ENCODE data around the gene BDKRB2. TPM values are rescaled to one million over a fixed set of nuclear protein-coding genes. Genes with fewer than 3 reads are reported as not detected.
A peak's percentile ranks its signal among the peaks of the same experiment; 100 is the strongest.

The BDKRB2 gene
- total and polyA plus RNA-seq, 2 donors (not counting 1 experiment from before 2014, with no cell fraction given): 24.0 to 91.5 TPM

DNA sequence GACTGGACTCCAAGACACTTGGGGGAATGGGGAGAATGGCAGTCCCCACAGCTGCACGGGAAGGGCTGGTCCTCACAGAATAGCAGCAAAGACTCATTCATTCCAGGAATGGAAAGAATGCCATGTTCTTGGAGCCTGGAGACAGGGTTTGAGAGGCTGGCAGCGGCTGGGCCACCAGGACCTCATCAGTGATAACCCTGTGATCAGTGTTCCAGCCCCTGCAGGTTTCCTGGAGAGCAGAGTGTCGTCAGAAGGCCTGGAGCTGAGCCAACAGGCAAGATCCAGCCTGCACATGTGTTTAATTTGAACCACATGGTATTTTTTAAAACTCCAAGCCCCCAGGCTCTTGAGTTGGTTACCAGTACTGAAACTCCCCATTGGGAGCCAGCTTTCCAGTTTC lies 62.7 kb downstream of the BDKRB2 start:
- peak overlapping the region; percentile 43 for H3K27ac ChIP-seq (ENCODE audit: insufficient read depth, low read length)
- DNase-seq (ENCODE audit: low read depth in 2 of 2): peak; percentile 70 to 82
- no peak overlapping the region for H3K4me2 ChIP-seq (ENCODE audit: extremely low read depth, insufficient read depth, low read length)

DNA sequence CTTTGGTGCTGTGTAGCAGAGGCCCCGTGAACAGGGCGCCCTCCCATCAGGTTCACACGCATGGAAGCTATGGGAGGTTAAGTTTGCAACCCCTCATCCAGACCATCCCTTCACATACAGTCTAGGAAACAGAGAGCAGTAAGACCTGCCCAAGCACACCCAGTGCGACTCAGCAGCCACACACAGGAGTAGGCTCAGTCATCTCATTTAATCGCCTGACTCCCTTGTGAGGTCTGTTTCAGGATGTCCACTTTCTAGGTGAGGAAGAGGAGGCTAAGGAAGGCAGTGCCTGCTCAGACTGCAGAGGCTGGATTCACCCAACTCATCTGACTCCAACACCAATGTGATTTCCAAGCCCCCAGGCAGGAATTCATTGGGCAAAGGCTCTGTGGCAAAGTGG lies 63.3 kb downstream of the BDKRB2 start:
- Histone ChIP-seq H3K9me3 (ENCODE audit: control insufficient read depth, insufficient read depth, low read depth, low read length) (peaks cover 1% of the 10 kb centered on the region), H3K4me1 (ENCODE audit: control insufficient read depth, extremely low read depth, insufficient read depth, low read length) (peaks cover 18% of the 10 kb centered on the region), H3K27ac (ENCODE audit: insufficient read depth, low read length) (peak overlapping the region; percentile 81), H3K4me3 (replicated peaks in 1 of 4; ENCODE audit: control extremely low read depth in 1 of 4, insufficient read depth in 1 of 4, low read depth in 3 of 4, low read length in 4 of 4) (no peak overlapping the region), H3K36me3 (ENCODE audit: control insufficient read depth, insufficient read depth, low read length) (peaks cover 8% of the 10 kb centered on the region), H2AFZ (ENCODE audit: low read length) (no peak overlapping the region), H3K9ac (ENCODE audit: insufficient read depth, low read length) (no peak overlapping the region), H4K20me1 (ENCODE audit: control insufficient read depth, extremely low read depth, insufficient read depth, low read length) (no peaks in the 10 kb centered on the region), H3K4me2 (ENCODE audit: extremely low read depth, insufficient read depth, low read length) (no peak overlapping the region), H3K27me3 (ENCODE audit: control insufficient read depth, insufficient read depth, low read length) (no peaks in the 10 kb centered on the region), H3K79me2 (ENCODE audit: control insufficient read depth, insufficient read depth, low read length) (no peaks in the 10 kb centered on the region)
- DNase-seq (ENCODE audit: low read depth in 2 of 2): no peak
- TF ChIP-seq, protein P1, sequence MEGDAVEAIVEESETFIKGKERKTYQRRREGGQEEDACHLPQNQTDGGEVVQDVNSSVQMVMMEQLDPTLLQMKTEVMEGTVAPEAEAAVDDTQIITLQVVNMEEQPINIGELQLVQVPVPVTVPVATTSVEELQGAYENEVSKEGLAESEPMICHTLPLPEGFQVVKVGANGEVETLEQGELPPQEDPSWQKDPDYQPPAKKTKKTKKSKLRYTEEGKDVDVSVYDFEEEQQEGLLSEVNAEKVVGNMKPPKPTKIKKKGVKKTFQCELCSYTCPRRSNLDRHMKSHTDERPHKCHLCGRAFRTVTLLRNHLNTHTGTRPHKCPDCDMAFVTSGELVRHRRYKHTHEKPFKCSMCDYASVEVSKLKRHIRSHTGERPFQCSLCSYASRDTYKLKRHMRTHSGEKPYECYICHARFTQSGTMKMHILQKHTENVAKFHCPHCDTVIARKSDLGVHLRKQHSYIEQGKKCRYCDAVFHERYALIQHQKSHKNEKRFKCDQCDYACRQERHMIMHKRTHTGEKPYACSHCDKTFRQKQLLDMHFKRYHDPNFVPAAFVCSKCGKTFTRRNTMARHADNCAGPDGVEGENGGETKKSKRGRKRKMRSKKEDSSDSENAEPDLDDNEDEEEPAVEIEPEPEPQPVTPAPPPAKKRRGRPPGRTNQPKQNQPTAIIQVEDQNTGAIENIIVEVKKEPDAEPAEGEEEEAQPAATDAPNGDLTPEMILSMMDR (conservative IDR thresholded peaks at IDR 0.05 in 1 of 2, IDR thresholded peaks at IDR 0.05 in 1 of 2; ENCODE audit: low read depth in 1 of 2, low read length in 2 of 2): no peak
- no peak for TF ChIP-seq EZH2 (IDR thresholded peaks at IDR 0.05; ENCODE audit: low read length, missing control alignments)

More for the DNA sequence above, 62.7 kb downstream of the BDKRB2 start:
- Histone ChIP-seq H3K4me3 (replicated peaks in 1 of 4; ENCODE audit: control extremely low read depth in 1 of 4, insufficient read depth in 1 of 4, low read depth in 3 of 4, low read length in 4 of 4) (no peak overlapping the region), H3K9me3 (ENCODE audit: control insufficient read depth, insufficient read depth, low read depth, low read length) (peaks cover 1% of the 10 kb centered on the region), H4K20me1 (ENCODE audit: control insufficient read depth, extremely low read depth, insufficient read depth, low read length) (no peaks in the 10 kb centered on the region), H3K36me3 (ENCODE audit: control insufficient read depth, insufficient read depth, low read length) (peaks cover 8% of the 10 kb centered on the region), H3K4me1 (ENCODE audit: control insufficient read depth, extremely low read depth, insufficient read depth, low read length) (peaks cover 18% of the 10 kb centered on the region), H3K79me2 (ENCODE audit: control insufficient read depth, insufficient read depth, low read length) (no peaks in the 10 kb centered on the region), H3K27me3 (ENCODE audit: control insufficient read depth, insufficient read depth, low read length) (no peaks in the 10 kb centered on the region), H3K9ac (ENCODE audit: insufficient read depth, low read length) (no peak overlapping the region), H2AFZ (ENCODE audit: low read length) (no peak overlapping the region)
- TF ChIP-seq, protein P1 (conservative IDR thresholded peaks at IDR 0.05 in 1 of 2, IDR thresholded peaks at IDR 0.05 in 1 of 2; ENCODE audit: low read depth in 1 of 2, low read length in 2 of 2): no peak
- no peak for TF ChIP-seq EZH2 (IDR thresholded peaks at IDR 0.05; ENCODE audit: low read length, missing control alignments)

DNA sequence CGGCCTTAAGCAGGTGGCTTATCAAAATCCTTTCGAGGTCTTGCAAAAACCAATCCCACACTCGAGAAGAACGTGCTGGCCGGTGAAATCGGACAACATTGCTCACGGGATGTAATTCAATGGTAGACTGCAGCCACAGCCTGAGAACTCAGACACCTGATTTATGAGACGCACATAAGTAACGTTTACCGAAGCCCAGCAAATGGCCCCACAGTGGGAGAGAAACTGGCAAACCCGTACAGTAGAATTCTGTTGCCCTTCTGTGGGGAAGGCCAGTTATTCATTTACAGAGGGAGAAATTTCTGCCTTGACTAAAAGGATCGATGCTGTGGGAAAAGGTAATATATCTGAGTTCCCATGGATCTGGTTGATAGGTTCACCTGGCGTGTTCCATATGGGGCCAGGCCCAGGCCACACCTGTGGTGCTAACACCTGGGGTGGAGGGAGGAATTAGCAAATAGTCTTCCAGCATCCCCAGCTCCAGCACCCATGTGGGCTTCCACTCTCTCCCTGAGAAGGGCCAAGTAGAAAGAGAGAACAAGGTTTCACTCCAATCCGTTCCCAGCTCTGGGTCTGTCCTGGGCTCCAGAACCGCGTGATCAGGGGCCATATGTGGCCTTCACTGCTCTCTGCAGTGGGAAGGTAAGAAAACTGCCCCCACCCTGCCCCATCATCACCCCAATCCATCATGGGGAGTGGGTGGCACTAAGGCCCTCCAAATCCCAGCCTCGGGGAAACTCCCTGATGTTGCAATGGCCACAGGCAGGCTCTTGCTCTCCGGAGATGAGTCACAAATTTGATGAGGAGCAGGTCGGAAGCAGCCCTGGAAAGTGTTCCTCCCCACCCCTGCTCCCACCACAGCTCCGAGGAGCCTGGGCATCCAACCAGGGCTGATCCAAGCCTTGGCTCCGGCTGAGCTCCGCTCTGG lies 64.1 kb downstream of the BDKRB2 start:
- no peak overlapping the region for H3K4me3 ChIP-seq (replicated peaks in 1 of 4; ENCODE audit: control extremely low read depth in 1 of 4, insufficient read depth in 1 of 4, low read depth in 3 of 4, low read length in 4 of 4)
- H3K79me2 ChIP-seq (ENCODE audit: control insufficient read depth, insufficient read depth, low read length): no peaks in the 10 kb centered on the region
- H3K27me3 ChIP-seq (ENCODE audit: control insufficient read depth, insufficient read depth, low read length): no peaks in the 10 kb centered on the region
- peaks cover 8% of the 10 kb centered on the region for H3K36me3 ChIP-seq (ENCODE audit: control insufficient read depth, insufficient read depth, low read length)
- no peak overlapping the region for H3K4me2 ChIP-seq (ENCODE audit: extremely low read depth, insufficient read depth, low read length)
- H3K9me3 ChIP-seq (ENCODE audit: control insufficient read depth, insufficient read depth, low read depth, low read length): peaks cover 1% of the 10 kb centered on the region
- H3K4me1 ChIP-seq (ENCODE audit: control insufficient read depth, extremely low read depth, insufficient read depth, low read length): peaks cover 18% of the 10 kb centered on the region
- H3K9ac ChIP-seq (ENCODE audit: insufficient read depth, low read length): no peak overlapping the region
- no peaks in the 10 kb centered on the region for H4K20me1 ChIP-seq (ENCODE audit: control insufficient read depth, extremely low read depth, insufficient read depth, low read length)
- peak; percentile 96 for DNase-seq (ENCODE audit: low read depth in 2 of 2)
- no peak for TF ChIP-seq EZH2 (IDR thresholded peaks at IDR 0.05; ENCODE audit: low read length, missing control alignments)
- TF ChIP-seq, protein P1 (conservative IDR thresholded peaks at IDR 0.05 in 1 of 2, IDR thresholded peaks at IDR 0.05 in 1 of 2; ENCODE audit: low read depth in 1 of 2, low read length in 2 of 2): no peak
- H3K27ac ChIP-seq (ENCODE audit: insufficient read depth, low read length): peak overlapping the region; percentile 81
- no peak overlapping the region for H2AFZ ChIP-seq (ENCODE audit: low read length)
